ENCODE measurements around the gene RABGGTA.

- no peak for TF ChIP-seq POLR2A (IDR thresholded peaks at IDR 0.05)
- TF ChIP-seq CTCF (IDR thresholded peaks at IDR 0.05): no peak
Observed at GRCh38 chr14:24317141-24317928, 45.9 kb upstream of the RABGGTA start.
